ENCODE data around the gene ATP5IF1. TPM values are rescaled to one million over a fixed set of nuclear protein-coding genes. Genes with fewer than 3 reads are reported as not detected.

The ATP5IF1 gene
- total and polyA plus RNA-seq, 2 of the 13 experiments (the other 11 are each of a cell fraction or from before 2014, with no cell fraction given): 97.7 to 131 TPM

DNA sequence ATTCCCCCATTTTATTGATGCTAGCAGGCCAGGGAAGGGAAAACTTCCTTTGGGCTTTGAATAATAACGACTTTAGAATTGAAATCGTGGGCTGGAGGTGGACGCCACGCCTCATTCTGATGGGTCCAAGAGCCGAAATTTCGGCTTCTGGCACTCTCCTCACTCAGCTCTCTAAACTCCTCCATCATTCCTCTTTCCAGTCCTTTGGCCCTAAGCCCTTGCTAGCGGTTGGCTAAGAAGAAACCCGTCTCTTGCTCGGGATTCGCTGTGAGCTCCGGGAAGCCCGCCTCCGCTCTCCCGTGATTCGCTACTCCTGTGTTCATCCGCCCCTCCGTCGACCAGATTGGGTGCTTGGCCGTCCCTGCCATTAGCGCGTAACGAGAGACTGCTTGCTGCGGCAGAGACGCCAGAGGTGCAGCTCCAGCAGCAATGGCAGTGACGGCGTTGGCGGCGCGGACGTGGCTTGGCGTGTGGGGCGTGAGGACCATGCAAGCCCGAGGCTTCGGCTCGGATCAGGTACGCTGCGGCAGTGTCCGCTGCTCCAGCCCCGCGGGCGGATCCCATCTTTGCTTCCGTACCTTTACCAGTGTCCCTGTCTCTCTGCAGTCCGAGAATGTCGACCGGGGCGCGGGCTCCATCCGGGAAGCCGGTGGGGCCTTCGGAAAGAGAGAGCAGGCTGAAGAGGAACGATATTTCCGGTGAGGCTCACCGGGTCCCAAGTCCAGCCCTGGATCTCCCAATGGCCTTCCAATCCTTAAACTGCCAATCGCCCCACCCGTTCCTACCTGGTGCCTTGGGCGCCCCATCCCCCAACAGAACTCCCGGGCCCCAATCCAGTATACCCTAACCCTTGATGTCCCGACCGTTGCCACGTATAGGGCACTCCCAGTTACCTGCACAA, at the start of gene ATP5IF1 (continued):
- TF ChIP-seq, protein P1, sequence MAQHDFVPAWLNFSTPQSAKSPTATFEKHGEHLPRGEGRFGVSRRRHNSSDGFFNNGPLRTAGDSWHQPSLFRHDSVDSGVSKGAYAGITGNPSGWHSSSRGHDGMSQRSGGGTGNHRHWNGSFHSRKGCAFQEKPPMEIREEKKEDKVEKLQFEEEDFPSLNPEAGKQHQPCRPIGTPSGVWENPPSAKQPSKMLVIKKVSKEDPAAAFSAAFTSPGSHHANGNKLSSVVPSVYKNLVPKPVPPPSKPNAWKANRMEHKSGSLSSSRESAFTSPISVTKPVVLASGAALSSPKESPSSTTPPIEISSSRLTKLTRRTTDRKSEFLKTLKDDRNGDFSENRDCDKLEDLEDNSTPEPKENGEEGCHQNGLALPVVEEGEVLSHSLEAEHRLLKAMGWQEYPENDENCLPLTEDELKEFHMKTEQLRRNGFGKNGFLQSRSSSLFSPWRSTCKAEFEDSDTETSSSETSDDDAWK (CRISPR knock-in tag; IDR thresholded peaks at IDR 0.05): no peak
- TF ChIP-seq HNF4A (CRISPR knock-in tag; IDR thresholded peaks at IDR 0.05): peak; percentile 72
- TF ChIP-seq ZFP62 (CRISPR knock-in tag; IDR thresholded peaks at IDR 0.05): no peak
- no peak for TF ChIP-seq ZNF180 (CRISPR knock-in tag; IDR thresholded peaks at IDR 0.05; ENCODE audit: borderline replicate concordance, low read depth)
- no peak for TF ChIP-seq ATF7 (IDR thresholded peaks at IDR 0.05)
- 0 out of 2 replicates have a peak, but pooled peaks have one; percentile 25 for TF ChIP-seq ATF7 (CRISPR knock-in tag; IDR thresholded peaks at IDR 0.05)
- no peak for TF ChIP-seq ZBTB1 (CRISPR knock-in tag; IDR thresholded peaks at IDR 0.05; ENCODE audit: borderline replicate concordance)
- TF ChIP-seq HHEX (CRISPR knock-in tag; IDR thresholded peaks at IDR 0.05): no peak
- TF ChIP-seq, protein P2, sequence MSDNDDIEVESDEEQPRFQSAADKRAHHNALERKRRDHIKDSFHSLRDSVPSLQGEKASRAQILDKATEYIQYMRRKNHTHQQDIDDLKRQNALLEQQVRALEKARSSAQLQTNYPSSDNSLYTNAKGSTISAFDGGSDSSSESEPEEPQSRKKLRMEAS (IDR thresholded peaks at IDR 0.05): peak; percentile 89
- no peak for TF ChIP-seq MLLT10 (CRISPR knock-in tag; IDR thresholded peaks at IDR 0.05)
- TF ChIP-seq FOXK2 (IDR thresholded peaks at IDR 0.05): no peak
- TF ChIP-seq KAT8 (CRISPR knock-in tag; IDR thresholded peaks at IDR 0.05): peak; percentile 77
- TF ChIP-seq ZNF33A (CRISPR knock-in tag; IDR thresholded peaks at IDR 0.05; ENCODE audit: borderline replicate concordance): no peak
- peak; percentile 75 for TF ChIP-seq ZNF12 (CRISPR knock-in tag; IDR thresholded peaks at IDR 0.05)
- TF ChIP-seq SMAD1 (CRISPR knock-in tag; IDR thresholded peaks at IDR 0.05; ENCODE audit: borderline replicate concordance, low read depth): 0 out of 2 replicates have a peak, but pooled peaks have one; percentile 70
- TF ChIP-seq JUND (CRISPR knock-in tag; IDR thresholded peaks at IDR 0.05): 0 out of 2 replicates have a peak, but pooled peaks have one; percentile 16
- TF ChIP-seq NFE2L1 (CRISPR knock-in tag; IDR thresholded peaks at IDR 0.05; ENCODE audit: borderline replicate concordance): no peak
- TF ChIP-seq ZNF7 (CRISPR knock-in tag; IDR thresholded peaks at IDR 0.05): no peak
- TF ChIP-seq RORA (CRISPR knock-in tag; IDR thresholded peaks at IDR 0.05): no peak
- peak; percentile 8; the same call in 1 of the 2 replicates for TF ChIP-seq RFX5 (IDR thresholded peaks at IDR 0.05; ENCODE audit: low read depth, low read length)
- TF ChIP-seq ZNF563 (CRISPR knock-in tag; IDR thresholded peaks at IDR 0.05): no peak; the same call in 1 of the 2 replicates
- TF ChIP-seq ZNF780A (CRISPR knock-in tag; IDR thresholded peaks at IDR 0.05): 0 out of 2 replicates have a peak, but pooled peaks have one; percentile 16
- no peak for TF ChIP-seq ZFP36L2 (CRISPR knock-in tag; IDR thresholded peaks at IDR 0.05)
- TF ChIP-seq RBAK (CRISPR knock-in tag; IDR thresholded peaks at IDR 0.05): peak; percentile 79; the same call in 1 of the 2 replicates
- TF ChIP-seq, protein P3, sequence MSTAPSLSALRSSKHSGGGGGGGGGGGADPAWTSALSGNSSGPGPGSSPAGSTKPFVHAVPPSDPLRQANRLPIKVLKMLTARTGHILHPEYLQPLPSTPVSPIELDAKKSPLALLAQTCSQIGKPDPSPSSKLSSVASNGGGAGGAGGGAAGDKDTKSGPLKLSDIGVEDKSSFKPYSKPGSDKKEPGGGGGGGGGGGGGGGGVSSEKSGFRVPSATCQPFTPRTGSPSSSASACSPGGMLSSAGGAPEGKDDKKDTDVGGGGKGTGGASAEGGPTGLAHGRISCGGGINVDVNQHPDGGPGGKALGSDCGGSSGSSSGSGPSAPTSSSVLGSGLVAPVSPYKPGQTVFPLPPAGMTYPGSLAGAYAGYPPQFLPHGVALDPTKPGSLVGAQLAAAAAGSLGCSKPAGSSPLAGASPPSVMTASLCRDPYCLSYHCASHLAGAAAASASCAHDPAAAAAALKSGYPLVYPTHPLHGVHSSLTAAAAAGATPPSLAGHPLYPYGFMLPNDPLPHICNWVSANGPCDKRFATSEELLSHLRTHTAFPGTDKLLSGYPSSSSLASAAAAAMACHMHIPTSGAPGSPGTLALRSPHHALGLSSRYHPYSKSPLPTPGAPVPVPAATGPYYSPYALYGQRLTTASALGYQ (CRISPR knock-in tag; IDR thresholded peaks at IDR 0.05): 0 out of 2 replicates have a peak, but pooled peaks have one; percentile 65
- peak; percentile 71; the same call in 1 of the 2 replicates for TF ChIP-seq ZNF225 (CRISPR knock-in tag; IDR thresholded peaks at IDR 0.05)
- peak; percentile 49; the same call in 1 of the 2 replicates for TF ChIP-seq MEF2D (CRISPR knock-in tag; IDR thresholded peaks at IDR 0.05)
- TF ChIP-seq TEAD3 (CRISPR knock-in tag; optimal IDR thresholded peaks at IDR 0.05; ENCODE audit: borderline replicate concordance): peak; percentile 65
- TF ChIP-seq ZNF572 (CRISPR knock-in tag; IDR thresholded peaks at IDR 0.05): peak; percentile 70; the same call in 1 of the 2 replicates
- TF ChIP-seq AGO2 (optimal IDR thresholded peaks at IDR 0.05; ENCODE audit: low read depth, low read length): peak; percentile 82

Measured in HepG2 (cell line).